K562 (cell line): ENCODE measurements around the gene PACS1. TPM values are rescaled to one million over a fixed set of nuclear protein-coding genes. Genes with fewer than 3 reads are reported as not detected.

ENCODE experiments used
- ATAC-seq: fragments of 200-7000 bp; cut with Tn5 transposase; 3 replicates; pipeline ENCODE4 v1.9.1; 2020; ENCODE audit warnings: moderate library complexity
- BruUV-seq: library from RNA; stranded (reverse); fragments of 400-500 nt; replicated peaks from 2 replicates; lab custom pipeline; 2021; lab: Mats Ljungman, UMichigan
- CTCF ChIA-PET: fragments of 300-600 bp; formaldehyde crosslinking; extraction: SDS; loops from one replicate; lab custom pipeline; 2021; ENCODE audit warnings: low intra/inter-chr PET ratio; lab: Yijun Ruan, JAX
- POLR2A ChIA-PET: fragments of 300-600, 350-650 bp; sonication (Branson Sonifier 250); formaldehyde crosslinking; extraction: SDS; loops from one replicate; lab custom pipeline; 2021; ENCODE audit warnings: antibody characterized with exemption, inconsistent platforms; lab: Yijun Ruan, JAX
- DNase-seq, 4 experiments: peaks; one replicate each; pipeline versions ENCODE4 v3.0.0 to v3.0.0-alpha.2; 2011 to 2018; ENCODE audit warnings: low spot score in 3 of 4, mixed read lengths in 3 of 4; ENCODE audit errors: extremely low read depth in 1 of 4
- FAIRE-seq: peaks from 2 replicates; lab custom pipeline; 2011; peaks lifted over from hg19 to GRCh38; lab: Jason Lieb, UNC
- H2AFZ ChIP-seq: 2 replicates; pipeline ENCODE4 v1.6.0; 2011; ENCODE audit warnings: low read depth, low read length, control low read depth, inconsistent platforms
- H3K27ac ChIP-seq: fragments of 200-600 bp; 3 replicates; pipeline ENCODE4 v1.8.0; 2011; ENCODE audit warnings: low read depth, mild to moderate bottlenecking, control low read depth, inconsistent platforms, low read length, moderate library complexity, mixed read lengths; ENCODE audit errors: extremely low read depth
- H3K27me3 ChIP-seq, 2 experiments: fragments of 300-600 bp in 1 of 2; 2 replicates in 1 of 2; 3 replicates in 1 of 2; pipeline versions ENCODE4 v1.6.0 to v1.8.0; 2011; ENCODE audit warnings: inconsistent platforms in 2 of 2, low read length in 2 of 2, mild to moderate bottlenecking in 1 of 2, mixed read lengths in 1 of 2, moderate library complexity in 1 of 2; ENCODE audit not compliant: control insufficient read depth in 2 of 2, insufficient read depth in 2 of 2
- H3K36me3 ChIP-seq: fragments of 300-600 bp; 3 replicates; pipeline ENCODE4 v1.8.0; 2011; ENCODE audit warnings: mild to moderate bottlenecking, low read length, inconsistent platforms; ENCODE audit not compliant: control insufficient read depth, insufficient read depth
- H3K4me1 ChIP-seq, 2 experiments: fragments of 200-600 bp in 1 of 2; replicated peaks in 1 of 2; 2 replicates in 1 of 2; 3 replicates in 1 of 2; pipeline versions ENCODE4 v1.5.1 to v1.8.0; 2011; ENCODE audit warnings: inconsistent platforms in 2 of 2, low read length in 2 of 2, mild to moderate bottlenecking in 1 of 2, mixed read lengths in 1 of 2, moderate library complexity in 1 of 2; ENCODE audit not compliant: control insufficient read depth in 2 of 2, insufficient read depth in 2 of 2
- H3K4me2 ChIP-seq: 2 replicates; pipeline ENCODE4 v1.6.1; 2011; ENCODE audit warnings: low read length, control low read depth, inconsistent platforms, mixed read lengths; ENCODE audit not compliant: insufficient read depth
- H3K4me3 ChIP-seq: fragments of 200-600 bp; sonication (generic), shearing (Covaris generic); 2 replicates; pipeline ENCODE4 v1.5.1; 2016; ENCODE audit warnings: control low read depth, inconsistent platforms
- H3K79me2 ChIP-seq: fragments of 200-600 bp; 3 replicates; pipeline ENCODE4 v1.8.0; 2011; ENCODE audit warnings: low read length, inconsistent platforms; ENCODE audit not compliant: control insufficient read depth, insufficient read depth
- H3K9ac ChIP-seq, 2 experiments: 2 replicates each; pipeline versions ENCODE4 v1.6.0 to v1.6.1; 2011; ENCODE audit warnings: low read depth in 2 of 2, low read length in 2 of 2, control low read depth in 1 of 2, inconsistent platforms in 1 of 2, mild to moderate bottlenecking in 1 of 2, mixed read lengths in 1 of 2; ENCODE audit not compliant: insufficient read depth in 1 of 2
- H3K9me1 ChIP-seq: one replicate; pipeline ENCODE4 v1.6.0; 2011; ENCODE audit warnings: inconsistent platforms, mild to moderate bottlenecking, low read length, moderate library complexity; ENCODE audit not compliant: control insufficient read depth, insufficient read depth
- H3K9me3 ChIP-seq: replicated peaks from 2 replicates; pipeline ENCODE4 v1.5.1; 2011; ENCODE audit warnings: low read depth, low read length, inconsistent platforms; ENCODE audit not compliant: control insufficient read depth, insufficient read depth
- H4K20me1 ChIP-seq: replicated peaks from 2 replicates; pipeline ENCODE4 v1.6.1; 2011; ENCODE audit warnings: low read length, inconsistent platforms, mixed read lengths; ENCODE audit not compliant: control insufficient read depth, insufficient read depth
- ARNT ChIP-seq, 2 experiments: fragments of 450-650 bp; IDR thresholded peaks; 2 replicates each; pipeline ENCODE4 v1.6.1; 2016; ENCODE audit warnings: mild to moderate bottlenecking in 1 of 2
- BMI1 ChIP-seq: fragments of 150-350 bp; IDR thresholded peaks from 2 replicates; pipeline ENCODE4 v1.6.1; 2014; ENCODE audit warnings: low read length
- CCAR2 ChIP-seq: fragments of 200-400 bp; formaldehyde crosslinking; IDR thresholded peaks from 2 replicates; pipeline ENCODE4 v1.6.1; 2017; ENCODE audit warnings: mild to moderate bottlenecking, low read depth, low read length
- WGBS: fragments of 100-300 bp; shearing (Covaris generic); methylation state at CpG from one replicate; pipeline ENCODE4 v1.1.6; 2016; ENCODE audit warnings: low coverage, mixed read lengths; ENCODE audit not compliant: insufficient coverage; ENCODE audit errors: missing lambda C conversion rate; 5-methylcytosine and 5-hydroxymethylcytosine counted together
- in situ Hi-C: fragments of 300-500 bp; cut with MboI; formaldehyde crosslinking; loops from 4 replicates; pipeline ENCODE4 v1.15.0; 2018; ENCODE audit warnings: inconsistent platforms, mixed read lengths
- intact Hi-C: fragments of 100-400 bp; cut with micrococcal nuclease; formaldehyde crosslinking; loops from 2 replicates; pipeline ENCODE4 v1.14.2; 2022
- polyA plus RNA-seq, 8 experiments: library from polyadenylated mRNA; depleted of rRNA in 4 of 8; stranded (reverse) in 5 of 8; unstranded in 3 of 8; fragments of >200 nt; fragmentation: Nextera tagmentation in 2 of 8; fragmentation: Illumina TruSeq in 1 of 8; extraction: Ambion mirVana in 2 of 8; extraction: Trizol in 1 of 8; gene quantifications; 2 replicates each; pipeline versions ENCODE4 v1.2.1 to v1.2.3, GENCODE V29; 2011 to 2014; ENCODE audit warnings: inconsistent platforms in 1 of 8, missing spikeins in 1 of 8
- total RNA-seq, 7 experiments: library from RNA; depleted of rRNA in 6 of 7; stranded (reverse); fragments of >200 nt in 6 of 7; fragmentation: Illumina TruSeq in 2 of 7; extraction: Trizol in 2 of 7; gene quantifications; 2 replicates each; pipeline versions ENCODE4 v1.2.1 to v1.2.3, GENCODE V29; 2011 to 2021; ENCODE audit warnings: low replicate concordance in 1 of 7

PACS1 gene
- total and polyA plus RNA-seq, 9 of the 15 experiments (the other 6 are each of a cell fraction or from before 2014, with no cell fraction given): 0.34 to 28.1 (median 8.5) TPM

DNA sequence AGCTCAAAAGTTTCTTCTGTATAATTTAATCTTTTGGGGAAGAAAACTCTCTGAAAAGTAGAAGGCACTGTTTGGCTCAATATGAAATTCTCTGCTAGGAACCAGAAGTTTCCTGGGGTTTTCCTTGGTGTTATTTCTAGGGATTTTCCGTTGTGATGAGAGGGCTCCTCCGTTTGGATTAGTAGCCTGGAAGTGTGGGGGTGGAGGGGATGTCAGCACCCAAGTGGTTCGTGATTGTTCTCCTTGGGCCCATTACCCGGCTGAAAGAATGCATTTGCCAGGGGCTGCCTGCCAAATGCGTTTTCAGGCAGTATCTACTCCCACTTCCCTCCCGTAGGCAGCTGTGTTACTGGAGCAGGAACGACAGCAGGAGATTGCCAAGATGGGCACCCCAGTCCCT, 13.6 kb upstream of the PACS1 start:
- no peak for ATAC-seq
- in situ Hi-C loops (no loop called here), intact Hi-C loops (no loop called here)
- BruUV-seq: no TSS peak
- POLR2A ChIA-PET: interaction anchor here (1.0 to 1.6 kb wide), 4 partner anchors 11 to 16 kb away, joined by 3 to 5 read pairs (median 3); no protein-coding TSS in a partner anchor
- H3K9me1 ChIP-seq: no peaks in the 10 kb centered on the region
- no peak overlapping the region for H3K27ac ChIP-seq
- CTCF ChIA-PET: no interaction called here
- H3K4me3 ChIP-seq: no peak overlapping the region
- whole genome bisulfite sequencing: 91% methylated on average over 7 of the region's 7 CpGs
- peaks cover 86% of the 10 kb centered on the region for H3K36me3 ChIP-seq
- peaks cover 26% of the 10 kb centered on the region for H3K79me2 ChIP-seq
- no peak for FAIRE-seq
- no peak overlapping the region for H3K4me2 ChIP-seq
- no peaks in the 10 kb centered on the region for H3K9me3 ChIP-seq
- no peaks in the 10 kb centered on the region for H3K27me3 ChIP-seq
- H4K20me1 ChIP-seq: no peaks in the 10 kb centered on the region; the same call in 1 of the 2 replicates
- H2AFZ ChIP-seq: no peak overlapping the region
- H3K9ac ChIP-seq: no peak overlapping the region
- peaks cover 6 to 20% of the 10 kb centered on the region in 2 experiments for H3K4me1 ChIP-seq
- no peak for DNase-seq
- TF ChIP-seq BMI1: no peak

GRCh38 chr11:66059966-66060680, 9.9 kb upstream of the PACS1 start:
- WGBS: 84% methylated on average over 8 of the region's 8 CpGs
- Histone ChIP-seq H4K20me1 (no peaks in the 10 kb centered on the region; the same call in 1 of the 2 replicates), H2AFZ (no peak overlapping the region), H3K9me3 (no peaks in the 10 kb centered on the region), H3K27ac (no peak overlapping the region), H3K27me3 (no peaks in the 10 kb centered on the region), H3K4me3 (no peak overlapping the region), H3K4me2 (no peak overlapping the region), H3K36me3 (peaks cover 97% of the 10 kb centered on the region), H3K4me1 (peaks cover 0 to 2% of the 10 kb centered on the region in 2 experiments; a peak in 1 of 5 replicates), H3K79me2 (no peaks in the 10 kb centered on the region), H3K9ac (no peak overlapping the region)
- CTCF ChIA-PET: no interaction called here
- DNase-seq: no peak
- no peak for FAIRE-seq
- intact Hi-C loops (no loop called here), in situ Hi-C loops (no loop called here)
- POLR2A ChIA-PET: interaction anchor here (0.6 to 3.6 kb wide), 8 partner anchors 8 to 562 kb away, joined by 3 to 47 read pairs (median 3); partner anchors contain the start of genes PACS1 and SF3B2
- no peak for TF ChIP-seq ARNT (IDR thresholded peaks at IDR 0.05)
- no peak for TF ChIP-seq CCAR2
- TF ChIP-seq, all 486 proteins: peak for 0
- no peaks in the 10 kb centered on the region for H3K9me1 ChIP-seq
- no peak for ATAC-seq
- no TSS peak for BruUV-seq
